ENCODE data around the gene ROCK1.
"Not testable (repeated sequence)": the region's sequence is repeated elsewhere in the genome, so short reads cannot be mapped to it uniquely, and the experiment has no call there.

The ROCK1 gene

DNA sequence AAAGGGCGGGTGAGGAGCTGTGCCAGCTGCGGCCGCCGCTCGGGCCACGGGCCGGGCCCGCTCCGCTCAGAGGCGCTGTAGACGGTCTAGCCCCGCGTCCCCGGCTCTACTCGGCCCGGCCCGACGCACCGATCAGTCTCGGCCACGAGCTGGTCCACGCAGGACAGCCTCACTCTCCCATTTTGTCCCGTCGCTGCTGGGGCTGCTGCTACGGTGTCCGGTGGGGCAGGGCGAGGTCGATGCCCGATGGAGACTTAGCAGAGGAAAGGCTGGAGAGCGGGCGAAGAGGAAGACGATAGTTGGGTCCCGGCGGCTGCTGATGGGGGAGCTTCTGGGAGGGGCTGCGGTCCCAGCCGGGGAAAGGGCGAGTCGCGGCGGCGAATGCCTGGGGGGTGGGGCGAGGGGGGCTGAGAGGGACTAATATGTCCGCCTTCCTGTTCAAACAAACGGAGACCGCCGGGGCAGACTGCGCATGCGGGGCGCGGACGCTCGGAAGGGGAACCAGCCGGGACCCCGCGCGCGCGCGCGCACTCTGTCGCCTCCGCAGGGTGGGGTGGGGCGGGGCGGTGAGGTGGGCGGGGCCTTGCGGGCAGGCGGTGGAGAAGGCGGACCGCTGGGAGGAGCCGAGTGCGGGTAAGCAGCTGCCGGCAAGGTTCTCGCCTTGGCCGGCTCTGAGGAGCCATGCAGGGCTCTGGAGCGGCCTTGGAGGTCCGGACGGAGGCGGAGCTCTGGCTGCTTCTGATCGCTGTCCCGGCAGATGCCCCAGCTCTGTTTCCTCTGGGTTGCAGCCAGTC is at the start of gene ROCK1:
ROCK1 (minus strand) TSS at position 468 of the 794 bp plus-strand sequence. CDS start 903 bp downstream, outside the sequence.
- DNase-seq (ENCODE audit: low spot score) = peak; percentile 96

DNA sequence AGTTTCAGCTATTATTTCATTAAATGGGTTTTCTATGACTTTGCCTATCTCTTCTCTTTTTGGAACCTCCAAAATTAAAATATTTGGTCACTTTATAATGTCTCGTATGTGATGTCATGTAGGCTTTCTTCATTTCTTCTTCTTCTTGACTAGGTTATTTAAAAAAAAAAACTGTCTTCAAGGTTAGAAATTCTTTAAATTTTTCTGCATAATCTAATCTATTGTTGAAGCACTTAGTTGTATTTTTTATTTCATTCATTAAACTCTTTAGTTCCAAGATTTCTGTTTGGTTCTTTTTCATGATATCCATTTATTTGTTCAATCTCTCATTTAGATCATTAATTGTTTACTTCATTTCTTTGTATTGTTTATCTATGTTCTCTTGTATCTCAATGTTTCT is 43.8 kb upstream of the ROCK1 start:
- no peak for DNase-seq (ENCODE audit: low spot score)

DNA sequence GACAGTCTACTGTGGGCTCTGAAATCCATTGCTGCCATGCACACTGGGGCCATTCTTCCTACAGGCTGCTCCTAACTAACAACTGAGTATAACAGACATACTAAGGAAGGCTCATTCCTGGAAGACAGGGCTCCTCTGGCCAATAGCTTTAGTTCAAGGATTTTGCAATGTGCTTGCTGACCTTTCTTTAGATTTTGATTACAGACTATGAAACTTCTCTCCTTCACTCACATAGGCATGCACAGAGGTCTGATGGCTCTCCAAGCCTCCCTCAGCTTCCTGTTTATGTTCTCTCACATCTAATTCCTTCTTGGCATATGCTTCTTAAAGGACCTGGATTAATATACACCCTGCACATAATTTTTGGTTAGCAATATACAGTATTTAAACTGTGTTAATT is 34.4 kb upstream of the ROCK1 start:
- no peak for DNase-seq (ENCODE audit: low spot score)

DNA sequence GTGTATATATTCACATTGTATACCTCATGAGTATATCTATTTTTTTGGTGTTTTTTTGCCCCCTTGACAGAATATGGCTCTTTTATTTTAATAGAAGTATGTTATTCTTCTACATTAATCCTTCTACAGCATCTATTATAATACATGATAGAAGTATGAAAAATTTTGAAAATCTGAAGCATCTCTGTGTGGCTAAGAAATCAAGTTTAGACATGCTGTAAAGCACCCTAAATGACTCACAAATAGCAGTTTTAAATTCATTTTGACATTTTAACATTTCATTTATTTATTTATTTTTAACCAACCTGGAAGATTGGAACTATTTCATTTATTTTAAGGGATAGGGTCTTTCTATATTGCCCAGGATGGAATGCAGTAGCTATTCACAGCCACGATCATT is 33.8 kb upstream of the ROCK1 start:
- DNase-seq (ENCODE audit: low spot score) = no peak

DNA sequence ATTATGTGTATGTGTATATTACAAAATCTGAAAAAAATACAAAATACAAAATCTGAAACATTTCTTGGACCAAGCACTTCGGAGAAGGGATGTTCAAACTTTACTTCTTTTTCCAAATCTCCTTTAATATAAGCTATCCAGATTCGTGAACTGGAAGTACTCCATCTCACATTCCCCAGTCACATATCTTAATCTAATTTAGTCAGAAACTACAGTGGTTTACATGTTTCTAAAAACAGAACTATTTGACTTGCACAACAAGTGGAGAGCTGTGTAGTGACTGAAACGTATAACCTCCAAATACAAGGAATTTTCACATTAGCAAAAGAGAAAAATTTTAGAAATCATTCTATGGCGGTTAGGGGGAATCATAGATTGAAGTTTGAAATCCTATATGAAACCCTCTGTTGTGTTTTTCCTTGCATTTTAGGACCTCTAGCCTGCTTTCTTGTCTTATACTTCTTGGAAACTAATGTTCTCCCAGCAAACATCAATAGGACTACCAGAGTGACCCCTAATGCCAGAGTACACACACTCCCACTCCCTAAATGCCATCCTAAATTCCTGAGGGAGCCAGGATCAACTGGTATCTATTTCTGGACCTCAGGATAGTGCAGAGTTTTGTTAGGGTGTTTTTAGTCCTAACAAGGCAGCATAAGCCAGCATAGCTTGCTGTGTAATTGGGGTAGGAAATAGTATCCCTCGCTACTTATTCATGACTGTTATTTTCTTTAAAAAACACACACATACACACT is 30.2 kb upstream of the ROCK1 start:
- DNase-seq (ENCODE audit: low spot score) = no peak

DNA sequence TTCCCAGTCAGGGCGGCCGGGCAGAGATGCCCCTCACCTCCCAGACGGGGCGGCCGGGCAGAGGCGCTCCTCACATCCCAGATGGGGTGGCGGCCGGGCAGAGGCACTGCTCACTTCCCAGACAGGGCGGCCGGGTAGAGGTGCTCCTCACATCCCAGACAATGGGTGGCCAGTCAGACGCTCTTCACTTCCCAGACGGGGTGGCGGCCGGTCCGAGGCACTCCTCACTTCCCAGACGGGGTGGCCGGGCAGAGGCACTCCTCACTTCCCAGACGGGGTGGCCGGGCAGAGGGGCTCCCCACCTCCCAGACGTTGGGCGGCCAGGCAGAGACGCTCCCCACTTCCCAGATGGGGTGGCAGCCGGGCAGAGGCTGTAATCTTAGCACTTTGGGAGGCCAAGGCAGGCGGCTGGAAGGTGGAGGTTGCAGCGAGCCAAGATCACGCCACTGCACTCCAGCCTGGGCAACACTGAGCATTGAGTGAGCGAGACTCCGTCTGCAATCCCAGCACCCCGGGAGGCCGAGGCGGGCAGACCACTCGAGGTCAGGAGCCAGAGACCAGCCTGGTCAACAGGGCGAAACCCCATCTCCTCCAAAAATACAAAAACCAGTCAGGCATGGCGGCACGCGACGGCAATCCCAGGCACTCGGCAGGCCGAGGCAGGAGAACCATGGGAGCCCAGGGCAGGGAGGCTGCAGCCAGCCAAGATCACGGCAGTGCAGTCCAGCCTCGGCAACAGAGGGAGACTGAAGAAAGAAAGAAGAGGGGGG is 26.3 kb upstream of the ROCK1 start:
- not testable (repeated sequence) for DNase-seq (ENCODE audit: low spot score)

DNA sequence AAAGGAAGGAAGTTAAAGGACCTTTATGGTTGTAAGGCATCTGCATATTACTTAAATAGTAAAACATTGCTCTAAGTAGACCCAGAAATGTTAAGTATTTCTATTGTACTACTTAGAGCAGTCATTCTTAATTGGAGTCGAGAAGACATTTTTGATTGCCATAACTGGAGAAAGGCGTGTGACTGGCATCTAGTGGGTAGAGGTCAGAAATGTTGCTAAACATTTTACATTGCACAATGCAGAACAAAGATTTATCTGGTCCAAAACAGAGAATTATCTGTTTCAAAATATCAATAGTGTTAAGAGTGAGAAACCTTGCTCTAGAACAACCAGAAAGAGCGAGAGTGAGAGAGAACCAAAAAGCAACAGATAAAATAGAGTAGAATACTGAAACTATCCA is 23.3 kb upstream of the ROCK1 start:
- peak; percentile 16 for DNase-seq (ENCODE audit: low spot score)

DNA sequence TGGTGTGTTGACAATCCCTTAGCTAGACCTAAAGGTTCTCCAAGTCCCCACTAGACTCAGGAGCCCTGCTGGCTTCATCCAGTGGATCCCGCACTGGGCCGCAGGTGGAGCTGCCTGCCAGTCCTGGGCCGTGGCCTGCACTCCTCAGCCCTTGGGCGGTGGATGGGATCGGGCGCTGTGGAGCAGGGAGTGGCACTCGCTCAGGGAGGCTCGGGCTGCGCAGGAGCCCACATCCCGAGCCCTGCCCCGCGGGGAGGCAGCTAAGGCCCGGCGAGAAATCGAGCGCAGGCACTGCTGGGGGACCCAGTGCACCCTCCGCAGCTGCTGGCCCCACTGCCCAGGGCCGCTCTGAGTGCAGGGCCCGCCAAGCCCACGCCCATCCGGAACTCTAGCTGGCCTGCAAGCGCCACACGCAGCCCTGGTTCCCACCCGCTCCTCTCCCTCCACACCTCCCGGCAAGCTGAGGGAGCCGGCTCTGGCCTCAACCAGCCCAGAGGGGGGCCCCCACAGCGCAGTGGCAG is 20.8 kb upstream of the ROCK1 start:
- no peak for DNase-seq (ENCODE audit: low spot score)

DNA sequence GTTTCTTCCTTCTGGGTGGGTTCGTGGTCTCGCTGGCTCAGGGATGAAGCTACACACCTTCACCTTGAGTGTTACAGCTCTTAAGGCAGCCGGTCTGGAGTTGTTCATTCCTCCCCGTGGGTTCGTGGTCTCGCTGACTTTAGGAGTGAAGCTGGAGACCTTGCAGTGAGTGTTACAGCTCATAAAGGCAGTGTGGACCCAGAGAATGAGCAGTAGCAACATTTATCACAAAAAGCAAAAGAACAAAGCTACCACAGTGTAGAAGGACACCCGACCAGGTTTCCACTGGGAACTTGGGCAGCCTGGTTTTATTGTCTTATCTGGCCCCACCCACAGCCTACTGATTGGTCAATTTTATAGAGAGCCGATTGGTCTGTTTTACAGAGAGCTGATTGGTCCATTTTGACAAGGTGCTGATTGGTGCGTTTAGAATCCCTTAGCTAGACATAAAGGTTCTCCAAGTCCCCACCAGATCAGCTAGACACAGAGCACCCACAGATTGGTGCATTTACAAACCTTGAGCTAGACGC is 20.1 kb upstream of the ROCK1 start:
- no peak for DNase-seq (ENCODE audit: low spot score)

DNA sequence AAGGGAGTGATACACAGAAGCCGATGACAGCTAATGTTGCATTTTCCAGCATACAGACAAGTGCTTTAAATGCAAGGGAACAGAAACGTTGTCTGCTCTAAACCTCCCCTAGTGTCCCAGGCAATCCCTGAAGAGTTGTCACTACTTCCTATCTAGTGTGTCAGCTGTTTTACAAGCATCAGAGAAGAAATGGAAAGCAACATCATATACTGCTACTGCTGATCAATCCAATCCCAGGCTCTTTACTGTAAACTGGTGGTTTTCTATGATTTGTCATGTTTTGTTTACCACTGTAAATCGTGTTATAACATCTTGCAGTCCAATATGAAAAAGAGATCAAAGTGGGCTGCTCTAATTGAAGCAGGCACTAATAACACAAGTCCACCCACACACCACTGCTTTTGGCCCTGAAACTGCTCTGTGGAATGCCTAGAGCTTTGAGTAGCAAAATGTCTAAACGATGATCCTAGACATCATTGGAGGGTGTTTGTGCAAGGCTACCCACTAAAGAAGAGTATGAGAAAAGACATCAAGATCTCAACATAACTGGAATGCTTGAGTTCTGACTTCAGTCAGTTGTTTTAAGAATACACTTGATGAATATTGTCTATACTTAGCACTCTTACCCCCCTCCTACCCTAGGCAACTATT is 18.1 kb upstream of the ROCK1 start:
- DNase-seq (ENCODE audit: low spot score) = no peak

DNA sequence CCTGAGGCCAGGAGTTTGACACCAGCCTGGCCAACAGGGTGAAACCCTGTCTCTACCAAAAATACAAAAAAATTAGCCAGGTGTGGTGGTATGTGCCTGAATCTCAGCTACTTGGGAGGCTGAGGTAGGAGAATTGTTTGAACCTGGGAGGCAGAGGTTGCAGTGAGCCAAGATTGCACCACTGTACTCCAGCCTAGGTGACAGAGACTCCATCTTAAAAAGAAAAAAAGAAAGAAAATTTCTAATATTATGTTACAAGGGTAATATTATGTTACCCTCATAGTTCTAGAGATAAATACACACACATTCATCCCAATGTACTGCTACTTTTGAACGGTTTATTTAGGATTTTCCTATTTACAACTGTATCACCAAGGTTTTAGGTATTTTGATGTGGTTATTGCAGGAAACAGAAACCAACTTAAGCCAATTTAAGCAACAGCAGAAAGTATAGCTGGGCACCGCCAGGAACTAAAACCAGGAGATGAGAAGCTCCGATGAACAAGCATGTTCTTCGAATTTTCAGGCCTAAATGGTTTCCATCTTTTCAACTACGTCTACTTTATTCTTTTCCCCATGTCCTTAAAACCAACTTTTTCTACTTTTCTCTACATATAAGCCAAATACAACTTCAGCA is 11.8 kb upstream of the ROCK1 start:
- no peak for DNase-seq (ENCODE audit: low spot score)

DNA sequence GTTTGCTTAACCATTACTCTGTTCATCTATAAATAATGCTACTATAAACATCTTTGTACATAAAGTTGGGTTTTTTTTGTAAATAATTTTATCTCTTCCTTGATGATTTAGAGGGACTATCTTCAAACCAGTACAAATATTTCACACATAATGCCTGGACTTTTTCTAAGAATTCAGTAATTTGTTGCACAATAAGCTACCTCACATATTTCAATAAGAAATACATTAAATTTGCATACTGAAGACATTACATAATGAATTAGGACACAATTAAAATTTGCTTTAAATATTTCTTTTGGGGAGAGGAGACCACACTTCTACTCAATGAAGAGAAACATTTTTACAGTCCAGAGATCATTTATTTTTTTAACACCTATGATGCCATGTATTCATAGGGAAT is 7.2 kb upstream of the ROCK1 start:
- DNase-seq (ENCODE audit: low spot score) = no peak

DNA sequence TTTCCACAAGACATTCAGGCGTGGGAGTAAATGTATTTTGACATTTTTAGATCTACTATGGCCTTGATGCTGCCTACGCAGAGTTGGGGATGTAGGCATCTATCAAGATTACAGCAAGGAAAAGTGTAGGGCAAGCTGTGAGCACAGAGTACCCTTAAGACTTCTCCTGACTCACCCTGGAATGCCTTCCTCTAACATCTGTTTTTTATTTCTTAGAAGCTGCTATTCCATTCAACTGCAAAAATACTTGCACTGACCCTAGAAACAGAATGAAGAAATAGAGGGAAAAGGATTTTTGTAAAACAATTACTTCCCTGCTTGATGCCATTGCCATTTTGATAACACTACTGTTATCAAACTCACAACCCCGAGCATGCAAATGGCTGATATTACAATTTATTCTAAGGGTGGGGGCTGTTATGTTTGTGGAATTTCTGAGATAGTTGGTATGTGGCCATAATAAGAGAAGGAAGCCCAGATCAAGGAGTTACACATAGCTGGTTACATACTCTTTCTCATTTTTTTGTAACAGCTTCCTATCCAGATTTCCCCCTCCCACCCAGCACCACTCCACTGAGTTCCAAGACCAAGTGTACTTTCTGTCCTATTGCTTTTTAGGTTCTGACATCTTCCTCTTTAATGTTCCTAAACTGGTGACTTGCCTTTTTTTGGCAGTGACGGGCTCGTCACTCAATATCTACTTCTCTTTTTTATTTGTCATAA is 6.0 kb upstream of the ROCK1 start:
- DNase-seq (ENCODE audit: low spot score) = no peak

DNA sequence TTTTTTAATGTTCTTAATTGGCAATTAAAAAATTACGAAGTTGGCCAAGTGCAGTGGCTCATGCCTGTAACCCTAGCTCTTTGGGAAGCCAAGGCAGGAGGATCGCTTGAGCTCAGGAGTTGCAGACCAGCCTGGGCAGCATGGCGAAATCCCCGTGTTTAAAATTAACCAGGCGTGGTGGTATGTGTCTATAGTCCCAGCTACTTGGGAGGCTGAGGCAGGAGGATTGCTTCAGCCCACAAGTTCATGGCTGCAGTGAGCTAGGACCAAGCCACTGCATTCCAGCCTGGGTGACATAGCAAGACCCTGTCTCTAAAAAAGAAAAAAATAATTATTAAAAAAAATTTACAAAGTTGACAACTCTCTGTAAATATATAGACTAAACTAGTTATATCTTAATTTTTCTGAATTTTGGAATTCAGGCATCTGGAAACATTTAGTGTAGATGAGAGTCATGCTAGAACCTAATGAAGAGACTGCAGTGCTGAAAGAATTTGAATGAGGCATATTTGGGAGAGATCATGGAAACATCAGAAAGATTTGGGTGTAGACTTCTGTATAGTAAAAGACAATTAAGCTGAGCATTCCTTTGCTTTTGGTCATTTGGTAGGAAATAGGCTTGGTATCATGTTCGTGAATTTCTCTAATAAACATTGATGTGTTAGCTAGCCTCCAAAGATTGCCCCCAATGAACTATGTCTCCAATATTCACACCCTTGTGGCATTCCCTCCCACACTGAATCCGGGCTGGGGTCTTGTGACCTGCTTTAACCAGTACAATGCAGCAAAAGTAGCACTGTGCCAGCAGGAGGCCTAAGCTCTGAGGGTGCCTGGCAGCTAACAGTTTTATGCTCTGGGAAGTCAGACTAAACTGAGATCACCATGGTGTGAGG is 4.2 kb upstream of the ROCK1 start:
- no peak for DNase-seq (ENCODE audit: low spot score)

DNA sequence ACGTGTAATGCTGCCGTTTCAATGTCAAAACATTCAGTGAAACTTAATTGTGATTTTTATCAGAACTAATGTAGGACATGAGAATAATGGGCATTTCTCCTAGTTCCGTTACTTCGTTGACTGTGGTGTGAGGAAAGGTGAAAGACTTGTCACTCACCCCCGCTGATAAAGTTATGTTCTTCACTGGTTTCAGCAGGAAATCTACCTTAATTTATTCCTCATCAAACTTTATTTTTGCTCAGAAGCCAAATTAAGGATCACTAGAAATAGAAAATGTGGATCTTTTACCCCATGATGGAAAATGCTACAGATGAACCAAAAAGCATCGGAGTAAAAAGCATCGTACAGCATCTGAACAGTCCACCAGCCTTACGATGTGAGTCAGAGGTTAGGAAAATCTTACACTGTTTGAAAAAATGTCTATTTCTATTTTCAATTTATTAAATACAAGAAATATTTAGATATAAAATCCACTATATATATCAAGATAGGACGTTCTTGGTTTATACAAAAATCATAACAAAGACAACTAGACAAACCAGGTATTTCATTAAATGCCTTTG is 1.0 kb upstream of the ROCK1 start:
- peak; percentile 25 for DNase-seq (ENCODE audit: low spot score)

DNA sequence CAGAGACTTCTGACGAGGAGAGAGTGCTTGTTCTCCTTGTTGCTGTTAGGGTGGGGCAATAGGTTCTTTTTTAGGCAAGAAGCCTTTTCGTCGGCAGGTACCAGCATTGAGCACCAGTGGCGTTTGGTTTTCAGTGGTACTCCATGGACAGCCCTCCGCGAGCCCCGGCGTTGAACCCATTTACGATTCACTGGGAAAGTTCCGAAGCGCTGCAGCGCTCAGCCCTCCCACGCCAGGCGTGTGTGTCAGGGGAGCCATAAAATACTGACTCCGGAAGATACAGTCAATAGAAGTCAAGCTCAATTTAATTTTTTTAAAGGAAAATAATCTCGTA is 494 bp upstream of the ROCK1 start:
- DNase-seq (ENCODE audit: low spot score) = no peak

DNA sequence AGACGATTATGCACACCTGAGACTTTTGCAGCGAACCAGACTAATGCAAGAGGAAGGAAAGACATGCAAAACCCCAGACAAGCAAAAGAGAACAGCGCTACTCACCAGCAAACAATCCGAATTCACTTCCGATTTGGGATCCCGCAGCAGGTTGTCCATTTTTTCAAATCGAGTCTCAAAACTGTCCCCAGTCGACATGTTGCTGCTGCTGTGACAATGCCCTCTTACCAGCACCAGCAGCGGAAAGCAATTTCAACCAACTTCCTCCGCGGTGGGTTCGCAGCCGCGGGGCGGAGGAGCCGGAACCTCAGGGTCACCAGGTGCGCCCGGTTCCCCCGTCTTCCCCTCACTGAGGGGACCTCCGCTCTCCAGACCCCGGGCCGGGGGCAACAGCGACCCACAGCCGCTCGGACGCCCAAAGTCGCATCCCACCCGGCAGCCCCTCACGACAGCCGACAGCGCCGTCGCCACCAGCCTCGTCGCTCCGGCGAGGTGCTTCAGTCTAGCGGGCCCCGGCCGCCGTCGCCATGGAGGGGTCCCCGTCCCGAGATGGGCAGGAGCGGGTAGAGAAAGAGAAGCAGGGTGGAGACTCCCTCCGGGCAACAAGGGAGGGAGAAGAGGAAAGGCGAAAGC is 784 bp downstream of the ROCK1 start:
- peak; percentile 35 for DNase-seq (ENCODE audit: low spot score)

DNA sequence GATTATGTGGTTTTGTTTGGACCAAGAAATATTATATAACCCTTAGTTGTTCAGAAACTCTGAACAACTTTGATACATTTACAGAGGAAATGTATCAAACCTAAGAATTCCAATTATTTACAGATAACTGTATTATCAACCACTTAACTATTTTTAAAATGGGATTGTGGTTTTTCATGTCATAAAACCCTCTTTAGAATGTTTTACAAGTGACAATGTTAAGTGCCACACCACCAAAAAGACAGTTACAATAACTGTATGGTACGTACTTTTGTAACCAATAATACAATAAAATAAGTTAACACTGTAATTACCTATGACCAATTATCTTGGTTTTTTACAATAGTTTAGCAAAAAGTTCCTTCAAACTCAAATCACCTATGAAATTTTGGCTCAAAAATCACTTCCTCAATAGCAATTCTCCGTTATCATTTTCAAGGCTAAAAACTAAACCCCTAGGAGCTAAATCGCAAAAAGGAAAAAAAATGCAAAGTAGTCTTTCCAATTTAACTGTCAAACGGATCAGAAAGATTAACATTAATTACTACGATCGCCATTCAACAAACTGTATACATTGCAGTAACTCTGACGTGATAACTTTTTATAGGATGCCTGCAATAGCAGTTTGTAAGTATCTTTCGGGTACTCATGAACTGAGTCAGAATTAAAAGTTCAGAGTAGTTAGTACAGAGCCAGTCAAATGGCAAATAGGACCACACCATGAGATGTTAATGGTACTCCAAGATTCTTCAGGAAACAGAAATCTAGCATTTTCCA is 1.5 kb downstream of the ROCK1 start:
- DNase-seq (ENCODE audit: low spot score) = no peak
